ENCODE measurements around the gene PLCB1. TPM values are rescaled to one million over a fixed set of nuclear protein-coding genes. Genes with fewer than 3 reads are reported as not detected.

Gene PLCB1
- polyA plus RNA-seq, 1 donor (not counting 4 experiments of a cell fraction or from before 2014, with no cell fraction given): 0.37 TPM

GRCh38 chr20:8673116-8673515 is 541.0 kb downstream of the PLCB1 start:
- H3K4me2 ChIP-seq (ENCODE audit: control insufficient read depth, extremely low read depth, insufficient read depth, low read depth, low read length): no peak overlapping the region
- dilution Hi-C loops (cut with MboI; ENCODE audit: extremely low pct_ligation_motif_present, low sequenced_read_pairs): no loop called here
- TF ChIP-seq CTCF (optimal IDR thresholded peaks at IDR 0.05 in 1 of 3, IDR thresholded peaks at IDR 0.05 in 1 of 3, conservative IDR thresholded peaks at IDR 0.05 in 1 of 3; ENCODE audit: extremely low read depth in 1 of 3, insufficient read depth in 2 of 3, low read length in 3 of 3) (no peak), EZH2 (IDR thresholded peaks at IDR 0.05; ENCODE audit: low read length) (no peak)
- DNase-seq (ENCODE audit: low read depth, low spot score) (no peak), FAIRE-seq (no peak)
- no peak overlapping the region for H2AFZ ChIP-seq (ENCODE audit: control insufficient read depth, low read length)
- no peak overlapping the region for H3K27ac ChIP-seq (ENCODE audit: control insufficient read depth, insufficient read depth, low read length)
- no peak overlapping the region for H3K9ac ChIP-seq (ENCODE audit: control insufficient read depth, extremely low read depth, insufficient read depth, low read length)
- H3K9me1 ChIP-seq (ENCODE audit: control insufficient read depth, extremely low read depth, insufficient read depth, low read length): no peaks in the 10 kb centered on the region
- no peaks in the 10 kb centered on the region for H3K9me3 ChIP-seq (ENCODE audit: control insufficient read depth, low read depth, low read length)
- no peaks in the 10 kb centered on the region for H3K36me3 ChIP-seq (ENCODE audit: control insufficient read depth in 2 of 2, extremely low read depth in 1 of 2, insufficient read depth in 2 of 2, low read length in 2 of 2)
- no peaks in the 10 kb centered on the region for H3K79me2 ChIP-seq (ENCODE audit: control insufficient read depth, insufficient read depth, low read length)
- no peaks in the 10 kb centered on the region for H3K27me3 ChIP-seq (ENCODE audit: control insufficient read depth, extremely low read depth, insufficient read depth, low read length)
- no peaks in the 10 kb centered on the region for H4K20me1 ChIP-seq (ENCODE audit: control insufficient read depth, extremely low read depth, insufficient read depth, low read length)
- no peak overlapping the region for H3K4me3 ChIP-seq (ENCODE audit: control insufficient read depth in 2 of 3, extremely low read depth in 1 of 3, insufficient read depth in 2 of 3, low read depth in 1 of 3, low read length in 3 of 3)
- H3K4me1 ChIP-seq (ENCODE audit: control insufficient read depth, extremely low read depth, insufficient read depth, low read length): no peaks in the 10 kb centered on the region

DNA sequence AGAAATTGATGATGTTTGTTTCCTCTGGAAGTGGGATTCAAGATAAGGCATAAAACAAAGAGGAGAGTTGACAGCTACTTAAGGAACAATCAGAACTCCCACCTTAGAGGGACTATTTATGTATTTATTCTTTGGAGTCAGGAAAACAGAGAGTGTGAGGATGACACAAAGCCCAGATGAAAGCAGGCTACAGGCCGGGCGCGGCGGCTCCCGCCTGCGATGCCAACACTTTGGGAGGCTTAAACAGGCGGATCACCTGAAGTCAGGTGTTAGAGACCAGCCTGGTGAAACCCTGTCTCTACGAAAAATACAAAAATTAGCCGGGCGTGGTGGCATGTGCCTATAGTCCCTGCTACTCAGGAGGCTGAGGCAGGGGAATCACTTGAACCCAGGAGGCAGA is 543.8 kb downstream of the PLCB1 start:
- Histone ChIP-seq H3K27me3 (ENCODE audit: control insufficient read depth, extremely low read depth, insufficient read depth, low read length) (no peaks in the 10 kb centered on the region), H3K4me2 (ENCODE audit: control insufficient read depth, extremely low read depth, insufficient read depth, low read depth, low read length) (no peak overlapping the region), H3K9me3 (ENCODE audit: control insufficient read depth, low read depth, low read length) (no peaks in the 10 kb centered on the region), H3K4me3 (ENCODE audit: control insufficient read depth in 2 of 3, extremely low read depth in 1 of 3, insufficient read depth in 2 of 3, low read depth in 1 of 3, low read length in 3 of 3) (no peak overlapping the region), H3K9me1 (ENCODE audit: control insufficient read depth, extremely low read depth, insufficient read depth, low read length) (no peaks in the 10 kb centered on the region), H3K79me2 (ENCODE audit: control insufficient read depth, insufficient read depth, low read length) (no peaks in the 10 kb centered on the region), H3K36me3 (ENCODE audit: control insufficient read depth in 2 of 2, extremely low read depth in 1 of 2, insufficient read depth in 2 of 2, low read length in 2 of 2) (no peaks in the 10 kb centered on the region), H3K4me1 (ENCODE audit: control insufficient read depth, extremely low read depth, insufficient read depth, low read length) (no peaks in the 10 kb centered on the region), H3K9ac (ENCODE audit: control insufficient read depth, extremely low read depth, insufficient read depth, low read length) (no peak overlapping the region), H2AFZ (ENCODE audit: control insufficient read depth, low read length) (no peak overlapping the region), H3K27ac (ENCODE audit: control insufficient read depth, insufficient read depth, low read length) (no peak overlapping the region), H4K20me1 (ENCODE audit: control insufficient read depth, extremely low read depth, insufficient read depth, low read length) (no peaks in the 10 kb centered on the region)
- FAIRE-seq (no peak), DNase-seq (ENCODE audit: low read depth, low spot score) (no peak)
- TF ChIP-seq CTCF (optimal IDR thresholded peaks at IDR 0.05 in 1 of 3, IDR thresholded peaks at IDR 0.05 in 1 of 3, conservative IDR thresholded peaks at IDR 0.05 in 1 of 3; ENCODE audit: extremely low read depth in 1 of 3, insufficient read depth in 2 of 3, low read length in 3 of 3) (no peak), EZH2 (IDR thresholded peaks at IDR 0.05; ENCODE audit: low read length) (no peak)
- dilution Hi-C loops (cut with MboI; ENCODE audit: extremely low pct_ligation_motif_present, low sequenced_read_pairs): no loop called here

Measured in keratinocyte (primary cell).